SK-N-SH (cell line): Measurements from ENCODE around the gene SMAP1. TPM values are rescaled to one million over a fixed set of nuclear protein-coding genes. Genes with fewer than 3 reads are reported as not detected.

Experiments
- CTCF ChIA-PET: fragments of 300-600, 350-600 bp; formaldehyde crosslinking; extraction: SDS; loops from one replicate; lab custom pipeline; 2021; lab: Yijun Ruan, JAX
- POLR2A ChIA-PET: fragments of 350-600 bp; sonication (Branson Sonifier 250); formaldehyde crosslinking; extraction: SDS; loops from one replicate; lab custom pipeline; 2020; ENCODE audit warnings: antibody characterized with exemption, inconsistent platforms; lab: Yijun Ruan, JAX
- DNase-seq: peaks from one replicate; pipeline ENCODE4 v3.0.0; 2012
- H2AFZ ChIP-seq: fragments of 200-600 bp; sonication (generic); 2 replicates; pipeline ENCODE4 v1.8.1; 2016; ENCODE audit warnings: antibody characterized with exemption, mild to moderate bottlenecking, low read depth
- H3F3A ChIP-seq: fragments of 200-600 bp; sonication (generic); replicated peaks from 2 replicates; pipeline ENCODE3; 2016; ENCODE audit warnings: antibody characterized with exemption, mild to moderate bottlenecking; ENCODE audit not compliant: insufficient read depth
- H3K27ac ChIP-seq, 2 experiments: fragments of 200-500 bp in 1 of 2; fragments of 200-600 bp in 1 of 2; sonication (Bioruptor generic) in 1 of 2; sonication (generic), shearing (Covaris generic) in 1 of 2; 2 replicates each; pipeline versions ENCODE4 v1.5.1 to v1.6.1; 2014 to 2016; ENCODE audit warnings: low read depth in 2 of 2, inconsistent platforms in 1 of 2, low read length in 1 of 2, mild to moderate bottlenecking in 1 of 2, mixed read lengths in 1 of 2
- H3K27me3 ChIP-seq: fragments of 200-600 bp; sonication (generic), shearing (Covaris generic); 2 replicates; pipeline ENCODE4 v1.6.1; 2016; ENCODE audit warnings: mixed run types; ENCODE audit not compliant: insufficient read depth
- H3K36me3 ChIP-seq, 2 experiments: fragments of 200-500 bp in 1 of 2; fragments of 200-600 bp in 1 of 2; sonication (Bioruptor generic) in 1 of 2; sonication (generic) in 1 of 2; replicated peaks in 1 of 2; 2 replicates each; pipeline versions ENCODE3 to v1.5.1; 2014 to 2016; ENCODE audit warnings: low read length in 1 of 2, mild to moderate bottlenecking in 1 of 2; ENCODE audit not compliant: insufficient read depth in 2 of 2, control insufficient read depth in 1 of 2
- H3K4me1 ChIP-seq, 2 experiments: fragments of 200-500 bp in 1 of 2; fragments of 200-600 bp in 1 of 2; sonication (Bioruptor generic) in 1 of 2; sonication (generic), shearing (Covaris generic) in 1 of 2; 2 replicates each; pipeline versions ENCODE4 v1.5.1 to v1.6.1; 2014 to 2016; ENCODE audit warnings: low read depth in 1 of 2, low read length in 1 of 2, mixed run types in 1 of 2; ENCODE audit not compliant: insufficient read depth in 2 of 2, control insufficient read depth in 1 of 2
- H3K4me2 ChIP-seq: fragments of 200-600 bp; sonication (generic), shearing (Covaris generic); 2 replicates; pipeline ENCODE4 v1.6.1; 2017; ENCODE audit warnings: mixed run types
- H3K4me3 ChIP-seq, 2 experiments: fragments of 200-500 bp in 1 of 2; fragments of 200-600 bp in 1 of 2; sonication (Bioruptor generic) in 1 of 2; sonication (generic), shearing (Covaris generic) in 1 of 2; 2 replicates each; pipeline versions ENCODE4 v1.5.1 to v1.8.1; 2014 to 2016; ENCODE audit warnings: low read depth in 2 of 2, inconsistent platforms in 1 of 2, low read length in 1 of 2, mild to moderate bottlenecking in 1 of 2, mixed read lengths in 1 of 2, moderate library complexity in 1 of 2
- H3K79me2 ChIP-seq: fragments of 200-600 bp; sonication (generic); 2 replicates; pipeline ENCODE4 v1.8.1; 2017; ENCODE audit warnings: mild to moderate bottlenecking; ENCODE audit not compliant: insufficient read depth
- H3K9ac ChIP-seq: fragments of 200-600 bp; sonication (generic); 2 replicates; pipeline ENCODE4 v1.6.1; 2017; ENCODE audit warnings: mixed run types
- H3K9me2 ChIP-seq: fragments of 200-600 bp; sonication (generic); 2 replicates; pipeline ENCODE4 v1.6.1; 2017; ENCODE audit warnings: mixed run types
- H3K9me3 ChIP-seq: fragments of 200-600 bp; sonication (generic); 2 replicates; pipeline ENCODE4 v1.6.1; 2017; ENCODE audit warnings: mixed run types, mild to moderate bottlenecking, moderate library complexity
- H4K20me1 ChIP-seq: fragments of 200-600 bp; sonication (generic); 2 replicates; pipeline ENCODE4 v1.6.1; 2017; ENCODE audit warnings: mild to moderate bottlenecking, mixed run types; ENCODE audit not compliant: insufficient read depth
- CHD2 ChIP-seq: fragments of 150-350 bp; IDR thresholded peaks from 2 replicates; pipeline ENCODE4 v1.6.1; 2018; ENCODE audit warnings: low read length; ENCODE audit not compliant: partially characterized antibody
- EP300 ChIP-seq, 2 experiments: IDR thresholded peaks; 2 replicates each; pipeline versions ENCODE4 v1.4.0 to v1.6.1; 2012; ENCODE audit warnings: borderline replicate concordance in 1 of 2, low read depth in 1 of 2, low read length in 1 of 2
- EZH2phosphoT487 ChIP-seq: fragments of 200-600 bp; sonication (generic); IDR thresholded peaks from 2 replicates; pipeline ENCODE4 v1.6.1; 2017; ENCODE audit warnings: low read depth, mixed run types, mild to moderate bottlenecking, antibody characterized with exemption, moderate library complexity, borderline replicate concordance
- GATA2 ChIP-seq: sonication (generic); formaldehyde crosslinking; IDR thresholded peaks from 2 replicates; pipeline ENCODE4 v1.5.0; 2020; ENCODE audit warnings: mild to moderate bottlenecking, missing genetic modification reagents
- IRF3 ChIP-seq: fragments of 150-350 bp; IDR thresholded peaks from 2 replicates; pipeline ENCODE4 v1.6.1; 2016; ENCODE audit warnings: mild to moderate bottlenecking, low read depth, low read length
- JUND ChIP-seq: IDR thresholded peaks from 2 replicates; pipeline ENCODE4 v1.4.0; 2012
- MAX ChIP-seq: IDR thresholded peaks from 2 replicates; pipeline ENCODE4 v1.4.0; 2012; ENCODE audit warnings: low read depth
- MEF2A ChIP-seq: IDR thresholded peaks from 2 replicates; pipeline ENCODE4 v1.4.0; 2012; ENCODE audit warnings: low read depth, borderline replicate concordance
- NRF1 ChIP-seq: IDR thresholded peaks from 2 replicates; pipeline ENCODE4 v1.6.1; 2012; ENCODE audit warnings: low read depth, mild to moderate bottlenecking, low read length
- RCOR1 ChIP-seq: fragments of 150-350 bp; IDR thresholded peaks from 2 replicates; pipeline ENCODE4 v1.6.1; 2017; ENCODE audit warnings: antibody characterized with exemption, low read length
- RXRA ChIP-seq: IDR thresholded peaks from 2 replicates; pipeline ENCODE4 v1.4.0; 2012; ENCODE audit warnings: low read depth, mild to moderate bottlenecking, borderline replicate concordance
- TEAD4 ChIP-seq: IDR thresholded peaks from 2 replicates; pipeline ENCODE4 v1.4.0; 2012; ENCODE audit warnings: mild to moderate bottlenecking, borderline replicate concordance; ENCODE audit not compliant: insufficient read depth
- WGBS: methylation state at CpG from one replicate; pipeline ENCODE4 v1.1.6; 2017; ENCODE audit warnings: low lambda C conversion rate; 5-methylcytosine and 5-hydroxymethylcytosine counted together
- polyA plus RNA-seq, 3 experiments: library from polyadenylated mRNA; depleted of rRNA; stranded (reverse); fragments of >200 nt; gene quantifications; 2 replicates each; pipeline ENCODE4 v1.2.3, GENCODE V29; 2012
- TF ChIP-seq, protein P1 (sequence below): IDR thresholded peaks from 2 replicates; pipeline ENCODE4; 2012
- TF ChIP-seq, protein P2 (sequence below): IDR thresholded peaks from 2 replicates; pipeline ENCODE4 v1.4.0; 2012; ENCODE audit warnings: low read depth, borderline replicate concordance

SMAP1 gene
- polyA plus RNA-seq, 1 of the 3 experiments (the other 2 are of a cell fraction) = 12.6 TPM

DNA sequence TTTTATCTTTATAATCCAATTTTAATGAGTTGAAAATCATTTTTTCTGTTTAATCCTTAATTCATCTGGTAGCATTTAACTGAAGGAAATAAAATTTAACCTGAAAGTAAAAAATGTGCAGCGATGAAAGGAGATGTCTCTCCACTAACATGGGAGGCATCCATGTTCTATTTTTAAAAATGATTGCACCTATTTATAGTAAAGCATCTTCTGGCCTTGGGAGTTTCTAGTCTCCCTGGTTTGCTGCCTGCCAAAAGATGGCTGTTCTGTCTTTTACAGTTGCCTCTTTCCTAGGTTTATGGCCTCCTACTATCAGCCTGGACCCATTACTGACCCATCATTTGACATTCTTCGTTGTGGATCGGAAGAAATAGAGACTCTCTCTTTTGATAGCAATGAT lies 146.2 kb downstream of the SMAP1 start:
- TF ChIP-seq TEAD4 (no peak), GATA2 (CRISPR knock-in tag) (no peak), EZH2phosphoT487 (no peak), RCOR1 (no peak), EP300 (IDR thresholded peaks at IDR 0.05; ENCODE audit: borderline replicate concordance in 1 of 2, low read depth in 1 of 2, low read length in 1 of 2) (no peak), MEF2A (no peak), MAX (no peak)
- TF ChIP-seq, protein P1, sequence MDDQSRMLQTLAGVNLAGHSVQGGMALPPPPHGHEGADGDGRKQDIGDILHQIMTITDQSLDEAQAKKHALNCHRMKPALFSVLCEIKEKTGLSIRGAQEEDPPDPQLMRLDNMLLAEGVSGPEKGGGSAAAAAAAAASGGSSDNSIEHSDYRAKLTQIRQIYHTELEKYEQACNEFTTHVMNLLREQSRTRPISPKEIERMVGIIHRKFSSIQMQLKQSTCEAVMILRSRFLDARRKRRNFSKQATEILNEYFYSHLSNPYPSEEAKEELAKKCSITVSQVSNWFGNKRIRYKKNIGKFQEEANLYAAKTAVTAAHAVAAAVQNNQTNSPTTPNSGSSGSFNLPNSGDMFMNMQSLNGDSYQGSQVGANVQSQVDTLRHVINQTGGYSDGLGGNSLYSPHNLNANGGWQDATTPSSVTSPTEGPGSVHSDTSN = no peak
- Histone ChIP-seq H3K36me3 (peaks cover 0 to 7% of the 10 kb centered on the region in 2 experiments), H2AFZ (no peak overlapping the region), H3K9me3 (no peaks in the 10 kb centered on the region), H3F3A (no peaks in the 10 kb centered on the region), H3K4me2 (no peak overlapping the region), H3K9me2 (no peaks in the 10 kb centered on the region), H4K20me1 (no peaks in the 10 kb centered on the region), H3K27ac (no peak overlapping the region), H3K79me2 (no peaks in the 10 kb centered on the region), H3K27me3 (no peaks in the 10 kb centered on the region), H3K9ac (no peak overlapping the region), H3K4me3 (no peak overlapping the region), H3K4me1 (no peaks in the 10 kb centered on the region; a peak in 1 of 4 replicates)
- ChIA-PET POLR2A (no interaction called here), CTCF (no interaction called here)
- DNase-seq = no peak
- 87% methylated on average over 3 of the region's 3 CpGs for WGBS

- Histone ChIP-seq H3K4me2 (no peak overlapping the region), H3K27me3 (no peaks in the 10 kb centered on the region), H3K9ac (no peak overlapping the region), H3K4me1 (no peaks in the 10 kb centered on the region; a peak in 1 of 4 replicates), H2AFZ (no peak overlapping the region), H3K36me3 (peaks cover 0 to 14% of the 10 kb centered on the region in 2 experiments), H3K9me2 (no peaks in the 10 kb centered on the region), H3K4me3 (no peak overlapping the region), H3K27ac (no peak overlapping the region), H3K79me2 (no peaks in the 10 kb centered on the region), H3K9me3 (no peaks in the 10 kb centered on the region), H3F3A (no peaks in the 10 kb centered on the region), H4K20me1 (no peaks in the 10 kb centered on the region)
- ChIA-PET POLR2A (no interaction called here), CTCF (no interaction called here)
- 90% methylated on average over 4 of the region's 4 CpGs for WGBS
- DNase-seq = no peak
- TF ChIP-seq JUND (no peak), CHD2 (no peak), NRF1 (no peak), MEF2A (no peak), IRF3 (no peak), RXRA (no peak)
- TF ChIP-seq, protein P1 = no peak
- TF ChIP-seq, protein P2, sequence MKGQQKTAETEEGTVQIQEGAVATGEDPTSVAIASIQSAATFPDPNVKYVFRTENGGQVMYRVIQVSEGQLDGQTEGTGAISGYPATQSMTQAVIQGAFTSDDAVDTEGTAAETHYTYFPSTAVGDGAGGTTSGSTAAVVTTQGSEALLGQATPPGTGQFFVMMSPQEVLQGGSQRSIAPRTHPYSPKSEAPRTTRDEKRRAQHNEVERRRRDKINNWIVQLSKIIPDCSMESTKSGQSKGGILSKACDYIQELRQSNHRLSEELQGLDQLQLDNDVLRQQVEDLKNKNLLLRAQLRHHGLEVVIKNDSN = no peak
These were observed 152.0 kb downstream of the SMAP1 start for GRCh38 chr6:70819646-70820045.
